ENCODE results near the gene CLASP1.

CLASP1 gene

GRCh38 chr2:121492409-121492808 lies 156.9 kb downstream of the CLASP1 start:
- DNase-seq = no peak
- no peak overlapping the region for H3K27ac ChIP-seq
- peaks cover 2% of the 10 kb centered on the region; the same call in 1 of the 2 replicates for H3K36me3 ChIP-seq
- no peaks in the 10 kb centered on the region for H3K27me3 ChIP-seq (ENCODE audit: insufficient read depth, low read depth, severe bottlenecking)
- TF ChIP-seq, protein P1, sequence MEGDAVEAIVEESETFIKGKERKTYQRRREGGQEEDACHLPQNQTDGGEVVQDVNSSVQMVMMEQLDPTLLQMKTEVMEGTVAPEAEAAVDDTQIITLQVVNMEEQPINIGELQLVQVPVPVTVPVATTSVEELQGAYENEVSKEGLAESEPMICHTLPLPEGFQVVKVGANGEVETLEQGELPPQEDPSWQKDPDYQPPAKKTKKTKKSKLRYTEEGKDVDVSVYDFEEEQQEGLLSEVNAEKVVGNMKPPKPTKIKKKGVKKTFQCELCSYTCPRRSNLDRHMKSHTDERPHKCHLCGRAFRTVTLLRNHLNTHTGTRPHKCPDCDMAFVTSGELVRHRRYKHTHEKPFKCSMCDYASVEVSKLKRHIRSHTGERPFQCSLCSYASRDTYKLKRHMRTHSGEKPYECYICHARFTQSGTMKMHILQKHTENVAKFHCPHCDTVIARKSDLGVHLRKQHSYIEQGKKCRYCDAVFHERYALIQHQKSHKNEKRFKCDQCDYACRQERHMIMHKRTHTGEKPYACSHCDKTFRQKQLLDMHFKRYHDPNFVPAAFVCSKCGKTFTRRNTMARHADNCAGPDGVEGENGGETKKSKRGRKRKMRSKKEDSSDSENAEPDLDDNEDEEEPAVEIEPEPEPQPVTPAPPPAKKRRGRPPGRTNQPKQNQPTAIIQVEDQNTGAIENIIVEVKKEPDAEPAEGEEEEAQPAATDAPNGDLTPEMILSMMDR (IDR thresholded peaks at IDR 0.05; ENCODE audit: low read depth, low read length) = no peak
- no peaks in the 10 kb centered on the region for H3K9me3 ChIP-seq (ENCODE audit: severe bottlenecking)
- H3K4me3 ChIP-seq (ENCODE audit: low read depth, low read length) = no peak overlapping the region

DNA sequence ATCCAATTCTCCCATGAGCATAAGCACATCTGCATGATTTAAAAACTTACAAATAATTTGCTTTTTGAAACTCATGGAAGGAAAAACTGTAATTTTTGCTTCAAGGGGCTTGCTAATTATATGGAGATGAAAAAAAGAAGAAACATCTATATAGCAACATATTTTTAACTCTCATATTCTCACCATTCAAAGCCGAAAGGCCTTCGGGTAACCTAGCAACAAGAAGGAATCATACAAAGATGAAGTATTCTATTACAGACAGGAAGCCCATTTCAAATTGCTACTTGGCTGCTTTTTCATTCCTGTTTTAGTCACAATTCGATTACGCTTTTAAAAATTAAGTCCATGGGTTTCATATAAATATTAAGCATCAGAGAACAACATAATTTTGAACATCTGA lies 157.7 kb downstream of the CLASP1 start:
- TF ChIP-seq, protein P1 (IDR thresholded peaks at IDR 0.05; ENCODE audit: low read depth, low read length) = no peak
- Histone ChIP-seq H3K36me3 (peaks cover under 1% of the 10 kb centered on the region; the same call in 1 of the 2 replicates), H3K27ac (no peak overlapping the region), H3K9me3 (ENCODE audit: severe bottlenecking) (no peaks in the 10 kb centered on the region), H3K27me3 (ENCODE audit: insufficient read depth, low read depth, severe bottlenecking) (no peaks in the 10 kb centered on the region), H3K4me3 (ENCODE audit: low read depth, low read length) (no peak overlapping the region)
- DNase-seq = no peak

GRCh38 chr2:121490584-121491133 lies 158.6 kb downstream of the CLASP1 start:
- H3K27ac ChIP-seq = no peak overlapping the region

DNA sequence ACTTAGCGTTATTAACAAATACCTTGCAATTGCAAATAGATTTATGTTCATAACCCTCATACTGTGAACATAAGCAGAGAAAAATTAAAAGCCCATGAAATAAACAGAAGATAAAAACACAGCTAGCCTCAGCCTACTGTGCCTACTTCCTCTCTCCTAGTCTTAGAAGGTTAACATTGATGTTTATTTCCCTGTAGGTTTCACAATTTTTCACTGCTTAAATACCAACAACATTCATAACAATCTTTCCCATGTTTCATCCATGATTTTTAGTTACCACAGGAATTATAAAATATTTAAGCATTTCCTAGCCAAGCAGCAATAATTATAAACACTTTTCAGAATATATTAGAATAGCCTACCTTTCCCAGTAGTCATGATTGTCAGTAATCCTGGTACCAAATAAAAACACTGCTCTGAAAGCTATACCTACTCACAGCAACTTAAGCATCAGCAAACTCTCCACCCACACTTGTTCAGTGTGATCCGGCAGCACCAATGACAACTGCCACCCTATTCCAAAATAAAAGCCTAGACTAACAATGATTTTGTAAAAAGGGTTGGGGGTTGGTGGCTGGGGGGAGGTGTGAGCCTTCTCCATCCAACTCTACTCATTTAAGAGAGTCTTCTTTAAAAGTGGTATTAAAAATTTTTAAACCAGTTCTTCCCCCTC lies 159.2 kb downstream of the CLASP1 start:
- H3K36me3 ChIP-seq = no peaks in the 10 kb centered on the region; the same call in 1 of the 2 replicates
- H3K27ac ChIP-seq = no peak overlapping the region
- H3K9me3 ChIP-seq (ENCODE audit: severe bottlenecking) = no peaks in the 10 kb centered on the region
- DNase-seq = no peak
- no peaks in the 10 kb centered on the region for H3K27me3 ChIP-seq (ENCODE audit: insufficient read depth, low read depth, severe bottlenecking)
- H3K4me3 ChIP-seq (ENCODE audit: low read depth, low read length) = no peak overlapping the region
- TF ChIP-seq, protein P1 (IDR thresholded peaks at IDR 0.05; ENCODE audit: low read depth, low read length) = no peak

More at GRCh38 chr2:121490584-121491133, 158.6 kb downstream of the CLASP1 start:
- no peak overlapping the region for H3K4me3 ChIP-seq (ENCODE audit: low read depth, low read length)
- no peaks in the 10 kb centered on the region for H3K9me3 ChIP-seq (ENCODE audit: severe bottlenecking)
- no peak for DNase-seq
- no peaks in the 10 kb centered on the region for H3K27me3 ChIP-seq (ENCODE audit: insufficient read depth, low read depth, severe bottlenecking)
- H3K36me3 ChIP-seq = no peaks in the 10 kb centered on the region; the same call in 1 of the 2 replicates
- TF ChIP-seq, protein P1 (IDR thresholded peaks at IDR 0.05; ENCODE audit: low read depth, low read length) = no peak

DNA sequence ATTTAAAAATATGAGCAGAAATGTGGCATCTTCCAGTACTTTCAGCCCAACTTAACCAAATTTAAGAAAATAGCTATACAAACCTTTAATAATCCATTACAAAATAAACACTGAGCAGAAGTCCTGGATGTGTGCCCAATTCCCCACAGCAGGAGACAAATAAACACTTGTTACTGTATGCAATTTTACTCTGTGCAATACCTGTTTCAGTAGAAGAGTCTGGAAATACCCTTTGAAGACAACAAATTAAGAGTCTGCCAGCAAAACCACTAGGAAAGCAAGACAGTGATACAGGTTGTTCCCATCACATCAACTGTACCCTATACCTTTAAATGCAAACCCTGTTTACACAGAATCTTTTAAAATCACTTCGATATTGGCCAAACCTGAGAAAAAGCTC lies 160.0 kb downstream of the CLASP1 start:
- Histone ChIP-seq H3K4me3 (ENCODE audit: low read depth, low read length) (no peak overlapping the region), H3K36me3 (no peaks in the 10 kb centered on the region), H3K9me3 (ENCODE audit: severe bottlenecking) (no peaks in the 10 kb centered on the region), H3K27ac (no peak overlapping the region), H3K27me3 (ENCODE audit: insufficient read depth, low read depth, severe bottlenecking) (no peaks in the 10 kb centered on the region)
- no peak for DNase-seq
- TF ChIP-seq, protein P1 (IDR thresholded peaks at IDR 0.05; ENCODE audit: low read depth, low read length) = no peak

Data from WERI-Rb-1 (cell line).